Ramos (cell line): Measurements from ENCODE around the gene RAD1.

Experiments used
- in situ Hi-C: fragments of 300-500 bp; cut with MboI; formaldehyde crosslinking; loops from one replicate; pipeline ENCODE4 v1.14.3; 2022; ENCODE audit warnings: low sequenced_read_pairs; ENCODE audit not compliant: unreplicated experiment

The RAD1 gene, protein sequence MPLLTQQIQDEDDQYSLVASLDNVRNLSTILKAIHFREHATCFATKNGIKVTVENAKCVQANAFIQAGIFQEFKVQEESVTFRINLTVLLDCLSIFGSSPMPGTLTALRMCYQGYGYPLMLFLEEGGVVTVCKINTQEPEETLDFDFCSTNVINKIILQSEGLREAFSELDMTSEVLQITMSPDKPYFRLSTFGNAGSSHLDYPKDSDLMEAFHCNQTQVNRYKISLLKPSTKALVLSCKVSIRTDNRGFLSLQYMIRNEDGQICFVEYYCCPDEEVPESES

DNA sequence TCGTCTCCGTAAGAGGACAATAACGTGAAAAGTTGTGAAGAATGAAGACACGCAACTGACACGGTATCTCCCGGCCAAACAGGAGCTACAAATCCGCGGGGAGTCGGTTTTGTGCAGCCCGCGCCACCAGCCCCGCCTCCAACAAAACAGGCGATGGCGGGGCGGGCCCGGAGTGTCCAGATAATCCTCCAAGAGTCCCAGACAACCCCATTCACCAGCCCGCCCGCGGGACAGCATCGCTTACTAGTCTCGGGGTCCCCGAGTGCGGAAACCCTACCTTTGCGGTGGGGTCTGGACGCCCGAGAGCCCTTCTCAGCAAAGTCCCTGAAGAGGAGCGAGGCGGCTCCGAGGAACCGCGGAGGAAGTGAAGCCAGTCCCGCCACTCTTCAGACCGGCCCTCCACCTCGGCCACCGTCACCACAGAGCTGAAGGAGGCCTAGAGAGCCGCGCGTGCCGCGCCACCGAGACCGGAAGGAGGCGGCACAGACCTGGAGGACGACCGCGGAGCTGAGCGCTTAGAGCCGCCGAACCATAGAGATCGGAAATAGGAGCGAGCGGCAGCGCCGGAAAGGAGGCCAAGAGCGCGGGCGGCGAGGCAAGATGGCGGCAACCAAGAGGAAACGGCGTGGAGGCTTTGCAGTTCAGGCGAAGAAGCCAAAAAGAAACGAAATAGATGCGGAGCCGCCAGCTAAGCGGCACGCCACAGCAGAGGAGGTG lies at the start of gene RAD1, which contains the start of gene BRIX1:
TSS of gene RAD1 (minus strand) at position 366 of the 717 bp plus-strand sequence. CDS start 612 bp downstream, outside the sequence.
TSS of gene BRIX1 (plus strand) at position 573 of the 717 bp plus-strand sequence. CDS start at position 601, 28 bp downstream.
- in situ Hi-C loops, result loop anchor here (25.0 kb wide), 1 partner anchor 1453 kb away; no protein-coding TSS in a partner anchor

DNA sequence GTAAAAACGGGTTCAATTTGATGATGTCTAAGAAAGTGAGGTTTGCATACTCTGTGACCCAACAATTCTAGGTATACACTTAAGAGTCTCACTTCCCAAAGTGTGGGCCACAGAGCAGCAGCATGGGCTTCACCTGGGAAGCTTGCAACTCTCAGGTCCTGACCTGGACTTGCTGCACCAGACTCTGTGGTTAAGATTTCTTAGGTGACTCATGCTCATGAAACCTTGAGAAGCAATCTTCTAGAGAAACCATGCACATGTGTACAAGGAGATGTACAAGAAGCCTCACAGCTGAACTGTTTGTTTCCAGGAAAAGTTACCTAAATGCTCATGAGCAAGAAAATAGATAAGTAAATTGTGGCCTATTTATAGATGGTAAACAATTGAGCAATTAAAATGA lies 44.0 kb upstream of the RAD1 start:
- in situ Hi-C loops, result no loop called here

DNA sequence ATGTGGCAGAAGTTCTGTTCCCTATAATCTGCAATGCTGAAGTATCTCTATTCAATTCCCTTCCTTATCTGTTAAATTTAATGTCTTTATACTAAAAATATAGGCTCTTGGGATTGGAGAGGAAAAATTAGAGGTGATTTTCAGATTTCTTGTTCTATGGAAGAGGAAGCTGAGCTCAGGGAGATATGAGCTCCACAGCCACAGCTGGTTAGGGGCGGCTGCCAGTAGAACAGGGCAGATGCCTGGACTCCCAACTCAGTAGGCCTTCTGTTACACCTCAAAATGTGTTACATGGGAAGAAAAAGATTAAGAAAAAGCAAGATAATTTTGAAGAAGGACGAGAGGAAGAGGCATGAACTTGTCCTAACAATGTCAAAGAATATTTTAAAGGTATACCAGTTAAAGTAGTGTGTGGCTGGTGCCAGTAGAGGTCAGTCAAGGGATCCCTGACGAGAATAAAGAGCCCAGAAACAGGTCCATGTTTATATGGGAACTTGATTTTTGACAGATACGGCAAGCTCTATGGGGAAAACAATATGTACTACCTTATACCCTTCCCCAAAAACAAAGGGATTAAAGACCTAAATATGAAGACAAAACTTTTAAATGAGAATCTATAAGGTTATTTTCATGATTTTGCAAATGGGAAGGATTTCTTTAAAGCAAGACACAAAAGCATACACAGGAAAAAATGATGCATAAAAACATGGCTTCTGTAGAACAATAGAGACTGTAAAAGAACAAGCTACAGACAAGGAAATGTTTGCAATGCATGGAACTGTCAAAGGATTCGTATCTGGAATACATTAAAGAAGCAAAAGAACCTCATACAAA lies 42.8 kb upstream of the RAD1 start:
- in situ Hi-C loops, result no loop called here

DNA sequence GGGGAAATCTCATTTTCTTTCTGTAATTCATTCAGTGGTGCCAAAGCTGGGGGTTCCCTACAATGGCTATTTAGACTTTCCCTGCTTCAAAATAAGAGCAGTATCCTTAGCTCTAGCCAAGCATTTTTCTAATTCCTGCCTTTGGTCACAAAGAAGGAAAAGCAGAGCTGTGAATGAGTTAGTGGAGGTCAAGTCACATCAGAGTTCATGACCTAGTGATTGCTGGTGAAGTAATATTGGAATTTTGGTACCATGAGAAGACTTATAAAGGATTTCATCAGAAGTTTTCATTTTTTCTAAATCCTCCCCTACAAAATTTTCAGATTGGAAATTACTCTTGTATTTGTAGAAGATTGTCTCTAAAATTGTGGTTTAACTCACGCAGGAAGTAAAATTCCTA lies 42.0 kb upstream of the RAD1 start:
- in situ Hi-C loops, result no loop called here

DNA sequence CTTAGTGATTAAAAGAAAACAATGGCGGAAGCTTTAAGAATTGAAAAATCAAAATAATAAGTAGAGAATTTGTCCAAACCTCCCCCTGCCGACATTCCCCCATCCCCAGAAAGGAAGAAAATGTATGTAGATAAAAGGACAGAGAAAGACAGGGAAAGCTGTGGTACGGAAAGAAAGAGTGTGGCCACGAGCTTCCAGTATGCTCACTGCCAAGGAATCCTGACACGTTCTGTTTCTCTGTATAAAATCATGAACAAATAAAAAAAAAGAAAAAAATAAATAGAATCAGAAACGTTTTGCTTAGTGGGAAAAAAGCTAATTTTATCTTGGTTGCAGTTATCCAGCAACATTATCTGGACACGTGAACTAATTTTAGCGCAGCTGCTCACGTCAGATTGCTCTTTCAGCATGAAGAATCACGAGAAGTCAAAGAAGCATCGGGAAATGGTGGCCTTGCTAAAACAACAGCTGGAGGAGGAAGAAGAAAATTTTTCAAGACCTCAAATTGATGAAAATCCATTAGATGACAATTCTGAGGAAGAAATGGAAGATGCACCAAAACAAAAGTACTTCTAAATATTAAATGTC lies 29.2 kb upstream of the RAD1 start:
- in situ Hi-C loops, result no loop called here

DNA sequence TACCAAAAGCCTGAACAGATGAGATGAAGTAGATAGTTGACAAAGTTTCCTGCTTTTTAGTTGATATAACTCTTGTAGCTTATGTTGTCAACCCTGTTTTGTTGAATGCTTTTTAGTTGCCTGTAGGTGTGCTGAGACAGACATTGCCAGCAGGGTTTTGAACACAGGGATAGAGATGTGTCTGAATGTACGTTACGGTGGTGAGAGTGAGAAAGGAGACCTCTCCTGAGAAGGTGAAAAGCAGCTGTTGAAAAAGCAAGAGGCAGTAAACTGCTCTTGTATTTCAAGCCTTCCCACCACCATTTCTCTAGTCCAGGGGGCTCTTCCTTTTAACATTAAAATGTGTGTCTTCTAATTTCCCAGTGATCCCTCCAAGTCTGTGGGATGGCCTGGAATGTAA lies 28.7 kb upstream of the RAD1 start:
- in situ Hi-C loops, result no loop called here

DNA sequence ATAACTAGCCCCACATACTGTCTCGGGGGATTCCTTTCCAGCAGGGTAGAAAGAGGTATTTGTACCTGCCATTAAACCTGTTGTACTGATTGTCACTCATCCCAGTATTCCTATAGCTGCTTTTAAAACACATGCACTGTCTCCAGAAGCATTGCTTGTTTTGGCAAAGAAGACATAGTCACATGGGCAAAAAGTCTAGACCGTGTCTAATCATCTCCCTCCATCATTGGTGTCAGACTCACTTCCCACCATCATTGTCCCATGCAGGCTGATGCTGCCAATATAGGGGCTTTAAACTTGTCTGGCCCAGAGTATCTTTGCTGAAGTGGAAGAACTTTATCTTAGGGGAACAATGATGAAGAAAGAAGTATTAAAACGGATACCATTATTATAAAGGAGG lies 26.6 kb upstream of the RAD1 start:
- in situ Hi-C loops, result no loop called here

DNA sequence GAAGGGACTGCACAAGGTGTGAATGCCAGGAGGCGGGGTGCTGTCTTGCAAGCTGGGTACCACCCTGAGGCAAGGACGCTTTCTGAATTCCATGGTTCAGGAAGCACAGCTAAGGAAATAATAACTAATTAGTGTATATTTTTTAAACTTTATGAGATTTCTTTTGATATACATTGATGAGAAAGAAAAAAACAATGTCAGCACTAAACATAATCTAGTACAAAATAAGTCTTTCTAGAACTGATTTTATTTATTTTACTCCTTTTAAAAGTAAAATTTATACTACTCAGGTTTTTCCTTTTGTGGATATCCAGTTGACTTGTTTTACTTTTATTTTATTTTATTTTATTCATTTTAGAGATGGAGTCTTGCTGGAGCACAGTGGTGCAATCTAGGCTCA lies 17.6 kb upstream of the RAD1 start:
- in situ Hi-C loops, result no loop called here

DNA sequence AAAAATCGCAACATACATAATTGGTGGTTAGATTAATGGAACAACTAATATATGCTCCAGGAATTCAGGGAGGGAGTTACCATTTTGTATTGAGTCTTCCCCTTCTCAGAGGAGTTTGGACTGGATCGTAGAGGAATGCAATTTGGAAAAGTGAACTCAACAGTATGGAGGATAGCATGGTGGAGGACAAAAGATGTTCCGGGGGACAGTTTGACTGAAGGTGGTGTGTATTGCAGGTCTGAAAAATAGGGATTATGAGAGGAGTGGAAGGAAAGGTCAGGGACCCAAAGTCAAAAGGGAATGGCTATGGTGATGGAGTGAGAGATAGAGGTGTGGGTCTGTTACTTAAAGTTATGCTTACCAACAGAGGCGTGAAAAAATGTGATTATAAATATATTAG lies 15.6 kb upstream of the RAD1 start:
- in situ Hi-C loops, result no loop called here

DNA sequence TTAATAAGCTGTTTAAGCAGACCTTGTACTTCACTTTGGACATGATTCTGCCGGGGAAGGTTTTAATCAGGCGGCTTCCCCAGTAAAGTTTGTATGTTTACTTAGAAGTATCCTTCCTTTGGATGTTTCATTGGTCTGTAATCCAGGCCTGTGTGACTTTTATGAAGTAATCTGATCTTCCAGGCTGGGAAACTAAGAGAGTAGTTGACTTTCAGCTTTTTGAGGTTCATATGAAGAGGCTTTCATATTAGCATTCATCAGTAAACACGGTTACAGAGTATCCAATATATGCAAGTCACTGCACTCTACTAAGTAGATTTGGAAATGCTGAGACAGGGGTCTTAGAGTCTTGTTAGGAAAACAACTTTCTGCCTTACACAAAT lies 15.1 kb upstream of the RAD1 start:
- in situ Hi-C loops, result no loop called here

DNA sequence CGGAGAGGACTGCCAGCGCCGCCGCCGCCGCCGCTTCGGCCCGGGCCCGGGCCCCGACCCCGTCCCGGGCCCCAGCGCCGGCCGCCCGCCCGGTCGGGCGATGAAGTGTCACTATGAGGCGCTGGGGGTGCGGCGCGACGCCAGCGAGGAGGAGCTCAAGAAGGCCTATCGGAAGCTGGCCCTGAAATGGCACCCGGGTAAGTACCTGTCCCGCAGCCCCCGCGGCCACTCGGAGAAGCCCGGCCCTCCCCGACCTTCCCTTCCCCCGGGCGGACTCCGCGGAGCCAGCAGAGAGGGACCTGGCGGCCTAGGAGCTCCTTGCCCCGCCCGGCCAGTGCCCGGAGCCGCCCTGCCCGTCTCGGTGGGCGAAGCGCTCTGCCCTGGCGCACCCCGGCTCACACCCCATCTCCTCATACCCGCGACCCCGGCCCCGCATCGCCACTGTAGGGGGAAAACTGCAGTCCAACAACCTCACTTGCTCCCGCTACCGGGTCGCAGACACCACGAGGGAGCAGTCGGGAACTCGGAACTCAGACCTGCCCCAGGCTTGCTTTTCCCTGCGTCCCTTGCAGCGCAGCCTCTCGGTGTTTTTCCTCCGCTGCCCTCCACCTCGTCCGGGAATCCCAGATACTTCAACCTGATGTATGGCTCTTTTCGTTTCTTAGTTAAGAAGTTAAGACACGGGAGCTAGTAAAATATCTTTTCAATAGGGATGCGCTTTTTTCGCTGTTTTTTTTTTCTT lies 14.6 kb upstream of the RAD1 start:
- in situ Hi-C loops, result no loop called here

DNA sequence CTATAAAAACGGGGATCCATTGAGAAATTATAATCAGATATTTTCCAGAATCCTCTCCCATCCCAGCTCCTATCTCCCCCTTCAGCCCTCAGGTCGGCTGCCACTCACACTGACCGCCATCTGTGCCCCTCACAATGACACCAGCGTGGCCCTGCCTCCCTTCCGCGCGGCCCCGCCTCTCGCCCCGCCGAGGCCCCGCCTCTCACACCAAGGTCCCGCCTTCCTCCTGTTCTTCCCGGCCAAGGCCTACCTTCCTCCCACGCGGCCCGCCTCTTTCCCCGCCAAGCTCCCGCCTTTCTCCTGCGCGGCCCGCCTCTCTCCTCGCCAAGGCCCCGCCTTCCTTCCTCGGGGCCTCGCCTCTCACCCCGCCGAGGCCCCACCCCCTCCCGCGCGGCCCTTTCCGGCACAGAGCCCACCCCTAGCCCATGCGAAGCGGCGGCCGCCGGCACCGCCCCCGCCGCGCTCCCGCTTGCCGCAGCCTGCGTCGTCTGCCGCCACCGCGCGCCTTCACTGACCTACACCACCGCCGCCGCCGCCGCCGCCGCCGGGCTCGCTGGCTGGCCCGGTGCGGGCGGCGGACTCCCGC lies 13.9 kb upstream of the RAD1 start, which contains the start of gene DNAJC21:
TSS of gene DNAJC21 (plus strand) at position 426 of the 586 bp plus-strand sequence. CDS start 261 bp downstream, outside the sequence.
- in situ Hi-C loops, result no loop called here

DNA sequence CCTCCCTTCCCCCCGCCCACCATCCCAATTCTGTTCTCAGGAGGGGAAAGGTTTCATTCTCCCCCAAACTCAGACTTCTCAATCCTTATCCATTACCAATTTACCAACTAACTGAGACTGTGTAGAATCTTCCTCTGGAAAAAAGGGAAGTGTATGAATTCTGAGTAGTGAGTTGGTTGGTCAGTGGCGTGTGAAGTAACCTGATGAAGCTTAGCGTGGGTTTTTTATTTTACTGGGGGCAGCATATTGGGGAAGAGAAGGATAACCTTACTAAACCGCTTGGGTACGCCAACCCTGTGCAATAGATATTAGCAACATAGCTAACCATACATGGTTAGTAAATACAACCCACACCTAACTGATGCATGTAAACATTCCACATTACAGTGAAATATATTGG lies 13.0 kb upstream of the RAD1 start:
- in situ Hi-C loops, result no loop called here

DNA sequence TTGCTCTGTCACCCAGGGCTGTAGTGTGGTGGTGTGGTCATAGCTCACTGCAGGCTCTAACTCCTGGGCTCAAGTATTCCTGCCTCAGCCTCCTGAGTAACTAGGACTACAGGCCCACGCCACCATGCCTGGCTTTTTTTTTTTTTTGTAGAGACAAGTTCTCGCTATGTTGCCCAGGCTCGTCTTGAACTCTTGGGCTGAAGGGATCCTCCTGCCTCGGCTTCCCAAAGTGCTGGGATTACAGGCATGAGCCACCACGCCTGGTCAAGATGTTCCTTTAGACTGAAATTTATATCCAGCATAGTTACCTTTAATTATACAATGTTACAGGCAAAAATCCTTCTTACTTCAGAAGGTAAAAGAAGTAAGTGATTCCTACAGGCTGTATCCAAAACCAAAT lies 12.5 kb upstream of the RAD1 start:
- in situ Hi-C loops, result no loop called here

DNA sequence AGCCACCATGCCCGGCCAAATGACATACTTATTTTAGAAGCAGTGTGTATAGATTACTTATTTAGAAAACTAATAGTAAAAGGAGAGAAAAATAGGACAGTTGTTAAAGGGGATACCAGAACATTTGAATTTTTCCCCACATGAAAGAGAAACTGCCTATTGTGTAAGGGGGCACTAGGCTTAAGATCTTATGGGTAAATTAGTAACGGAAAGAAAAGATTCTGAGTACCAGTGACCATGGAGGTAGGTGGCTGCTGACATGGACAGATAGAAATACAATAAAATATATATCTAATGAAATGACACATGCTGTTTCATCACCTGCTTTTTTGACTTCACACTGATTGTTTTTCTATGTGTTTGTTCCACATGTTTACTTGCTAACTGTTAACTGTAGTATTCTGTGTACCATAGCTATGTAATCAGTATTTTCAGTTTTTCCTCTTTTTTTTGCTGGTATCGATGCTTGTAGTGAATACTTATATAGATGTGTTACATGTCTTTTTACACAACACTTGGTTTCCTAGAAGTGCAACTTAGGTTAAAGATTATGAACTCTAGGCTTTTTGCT lies 11.1 kb upstream of the RAD1 start:
- in situ Hi-C loops, result no loop called here

DNA sequence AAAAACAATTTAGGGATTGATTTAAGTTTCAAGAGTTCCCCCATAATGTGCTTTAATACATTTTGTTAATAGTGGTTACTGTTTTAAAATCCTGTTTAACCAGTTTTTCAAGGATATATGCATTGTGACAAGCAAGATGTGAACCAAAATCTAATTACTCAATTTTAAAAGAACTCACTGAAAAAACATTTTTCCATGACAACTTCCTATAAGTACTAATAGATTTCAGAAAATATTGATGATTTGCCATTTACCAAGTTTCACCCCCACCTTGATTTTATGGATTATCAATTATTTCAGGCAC lies 9.1 kb upstream of the RAD1 start:
- in situ Hi-C loops, result loop anchor here (25.0 kb wide), 1 partner anchor 1462 kb away; no protein-coding TSS in a partner anchor

DNA sequence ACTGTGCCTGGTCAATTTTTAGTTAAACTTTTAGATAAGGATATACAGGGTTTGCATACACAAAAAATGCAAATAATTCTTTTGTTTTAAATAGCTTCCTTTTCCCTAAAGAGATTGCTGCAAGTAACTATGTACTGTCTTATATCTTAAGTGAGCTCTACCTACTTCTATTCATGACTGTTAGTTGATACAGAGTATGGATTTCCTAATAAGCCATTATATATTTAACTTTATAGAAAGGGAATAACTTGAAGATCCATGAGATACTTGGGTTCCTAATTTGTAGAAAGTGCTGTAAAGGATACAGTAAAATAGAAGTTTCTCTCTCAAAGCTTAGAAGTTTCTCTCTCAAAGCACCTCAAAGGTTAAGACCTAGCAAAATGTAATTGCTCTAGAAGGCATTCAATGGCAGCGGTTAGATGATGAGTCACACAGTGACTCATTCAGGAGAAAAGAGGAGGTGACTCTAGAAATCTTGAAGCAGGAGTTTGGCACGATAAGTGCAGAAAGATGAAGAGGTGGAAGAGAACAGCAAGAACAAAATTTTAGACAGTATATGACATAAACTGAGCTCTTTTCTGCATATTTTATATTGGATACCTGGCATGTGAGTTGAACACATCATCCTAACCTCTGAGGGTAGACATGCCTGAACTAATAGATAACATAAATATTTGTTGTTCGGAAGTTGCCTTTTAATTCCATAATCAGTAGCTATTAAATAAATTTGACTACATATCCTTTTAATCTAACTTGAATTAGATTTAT lies 8.6 kb upstream of the RAD1 start:
- in situ Hi-C loops, result loop anchor here (25.0 kb wide), 1 partner anchor 1462 kb away; no protein-coding TSS in a partner anchor

DNA sequence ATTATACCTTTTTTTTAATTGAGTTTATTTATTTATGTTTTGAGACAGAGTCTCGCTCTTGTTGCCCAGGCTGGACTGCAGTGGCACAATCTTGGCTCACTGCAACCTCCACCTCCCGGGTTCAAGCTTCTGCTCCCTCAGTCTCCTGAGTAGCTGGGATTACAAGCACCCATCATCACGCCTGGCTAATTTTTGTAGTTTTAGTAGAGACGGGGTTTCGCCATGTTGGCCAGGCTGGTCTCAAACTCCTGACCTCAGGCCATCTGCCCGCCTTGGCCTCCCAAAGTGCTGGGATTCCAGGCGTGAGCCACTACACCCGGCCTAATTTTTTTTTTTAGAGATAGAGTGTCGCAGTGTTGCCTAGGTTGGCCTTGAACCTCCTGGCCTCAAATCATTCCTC lies 8.0 kb upstream of the RAD1 start:
- in situ Hi-C loops, result loop anchor here (25.0 kb wide), 1 partner anchor 1461 kb away; no protein-coding TSS in a partner anchor
